K562 (cell line): ENCODE measurements around the gene SYNGR3. TPM values are rescaled to one million over a fixed set of nuclear protein-coding genes. Genes with fewer than 3 reads are reported as not detected.
A peak's percentile ranks its signal among the peaks of the same experiment; 100 is the strongest.

ENCODE experiments used
- CEBPB ChIP-seq: fragments of 450-650 bp; IDR thresholded peaks from 2 replicates; pipeline ENCODE4 v1.6.1; 2016; ENCODE audit warnings: missing genetic modification characterization, missing compliant biosample characterization
- ESRRA ChIP-seq: fragments of 450-650 bp; IDR thresholded peaks from 2 replicates; pipeline ENCODE4 v1.6.1; 2014; ENCODE audit warnings: low read depth, mild to moderate bottlenecking, moderate library complexity, borderline replicate concordance
- FOXM1 ChIP-seq, 2 experiments: fragments of 450-650 bp in 1 of 2; sonication (generic) in 1 of 2; formaldehyde crosslinking in 1 of 2; IDR thresholded peaks; 2 replicates each; pipeline versions ENCODE4 v1.6.1 to v1.9.0; 2017 to 2022; ENCODE audit warnings: low read depth in 2 of 2, mild to moderate bottlenecking in 2 of 2, missing genetic modification reagents in 1 of 2, moderate library complexity in 1 of 2
- HMGXB4 ChIP-seq: sonication (generic); formaldehyde crosslinking; IDR thresholded peaks from 2 replicates; pipeline ENCODE4 v1.8.1; 2023; ENCODE audit warnings: mild to moderate bottlenecking, missing genetic modification reagents
- ID3 ChIP-seq, 2 experiments: fragments of 250-450 bp in 1 of 2; fragments of 450-650 bp in 1 of 2; sonication (Bioruptor Pico) in 1 of 2; IDR thresholded peaks; 2 replicates each; pipeline versions ENCODE4 v1.6.1 to v1.8.0; 2016 to 2021; ENCODE audit warnings: mild to moderate bottlenecking in 2 of 2, moderate library complexity in 2 of 2, missing compliant biosample characterization in 1 of 2, missing genetic modification characterization in 1 of 2
- MCM7 ChIP-seq, 2 experiments: fragments of 450-650 bp; IDR thresholded peaks; 2 replicates each; pipeline ENCODE4 v1.6.1; 2016 to 2018
- MITF ChIP-seq: IDR thresholded peaks from 2 replicates; pipeline ENCODE4 v1.6.1; 2014; ENCODE audit warnings: antibody characterized with exemption
- NR1H2 ChIP-seq: sonication (generic); formaldehyde crosslinking; IDR thresholded peaks from 2 replicates; pipeline ENCODE4 v1.4.0; 2020; ENCODE audit warnings: mild to moderate bottlenecking, missing genetic modification reagents
- NR2C2 ChIP-seq, 2 experiments: fragments of 200-800 bp in 1 of 2; sonication (Bioruptor generic) in 1 of 2; sonication (generic) in 1 of 2; formaldehyde crosslinking in 1 of 2; IDR thresholded peaks; 2 replicates each; pipeline versions ENCODE4 v1.6.1 to v1.8.0; 2016 to 2022; ENCODE audit warnings: mild to moderate bottlenecking in 1 of 2, missing compliant biosample characterization in 1 of 2, missing genetic modification characterization in 1 of 2, missing genetic modification reagents in 1 of 2
- PML ChIP-seq: IDR thresholded peaks from 2 replicates; pipeline ENCODE4 v1.6.1; 2012; ENCODE audit warnings: low read length, inconsistent platforms
- RBFOX2 ChIP-seq: fragments of 200-400 bp; formaldehyde crosslinking; IDR thresholded peaks from 2 replicates; pipeline ENCODE4 v1.6.1; 2017; ENCODE audit warnings: low read depth, mild to moderate bottlenecking, low read length, moderate library complexity
- RFX7 ChIP-seq: fragments of 250-450 bp; sonication (Bioruptor Pico); IDR thresholded peaks from 2 replicates; pipeline ENCODE4 v1.5.1; 2021; ENCODE audit warnings: mild to moderate bottlenecking
- SAP30 ChIP-seq: fragments of 200-600 bp; sonication (generic); IDR thresholded peaks from 2 replicates; pipeline ENCODE4 v1.6.1; 2012; ENCODE audit warnings: borderline replicate concordance, low read depth, mild to moderate bottlenecking, moderate library complexity, low read length, control low read depth, inconsistent platforms; ENCODE audit not compliant: insufficient read depth, poor library complexity, severe bottlenecking
- SIN3A ChIP-seq, 2 experiments: fragments of 150-350 bp in 1 of 2; IDR thresholded peaks; 2 replicates each; pipeline ENCODE4 v1.6.1; 2011 to 2016; ENCODE audit warnings: borderline replicate concordance in 2 of 2, low read depth in 2 of 2, low read length in 2 of 2, mild to moderate bottlenecking in 2 of 2, moderate library complexity in 2 of 2; ENCODE audit not compliant: control insufficient read depth in 1 of 2
- SNAPC5 ChIP-seq: fragments of 250-450 bp; sonication (Bioruptor Pico); IDR thresholded peaks from 2 replicates; pipeline ENCODE4 v1.8.0; 2021; ENCODE audit warnings: moderate library complexity, mild to moderate bottlenecking, inconsistent platforms
- TCF7L2 ChIP-seq: fragments of 150-350 bp; IDR thresholded peaks from 2 replicates; pipeline ENCODE4 v1.6.1; 2016; ENCODE audit warnings: low read depth, mild to moderate bottlenecking, low read length, moderate library complexity
- ZKSCAN8 ChIP-seq: fragments of 200-800 bp; sonication (Bioruptor generic); IDR thresholded peaks from 2 replicates; pipeline ENCODE4 v1.6.1; 2016; ENCODE audit warnings: missing genetic modification characterization, missing compliant biosample characterization
- ZNF263 ChIP-seq: sonication (generic); formaldehyde crosslinking; IDR thresholded peaks from 2 replicates; pipeline ENCODE4 v1.8.0; 2022; ENCODE audit warnings: mild to moderate bottlenecking, missing genetic modification reagents, borderline replicate concordance
- ZNF3 ChIP-seq: fragments of 250-450 bp; sonication (Bioruptor Pico); IDR thresholded peaks from 2 replicates; pipeline ENCODE4 v1.5.0; 2021; ENCODE audit warnings: mild to moderate bottlenecking, moderate library complexity
- ZNF79 ChIP-seq: fragments of 250-450 bp; sonication (Bioruptor Pico); IDR thresholded peaks from 2 replicates; pipeline ENCODE4 v1.4.0; 2020; ENCODE audit warnings: low read depth, mild to moderate bottlenecking, moderate library complexity
- polyA plus RNA-seq, 8 experiments: library from polyadenylated mRNA; depleted of rRNA in 4 of 8; stranded (reverse) in 5 of 8; unstranded in 3 of 8; fragments of >200 nt; fragmentation: Nextera tagmentation in 2 of 8; fragmentation: Illumina TruSeq in 1 of 8; extraction: Ambion mirVana in 2 of 8; extraction: Trizol in 1 of 8; gene quantifications; 2 replicates each; pipeline versions ENCODE4 v1.2.1 to v1.2.3, GENCODE V29; 2011 to 2014; ENCODE audit warnings: inconsistent platforms in 1 of 8, missing spikeins in 1 of 8
- total RNA-seq, 7 experiments: library from RNA; depleted of rRNA in 6 of 7; stranded (reverse); fragments of >200 nt in 6 of 7; fragmentation: Illumina TruSeq in 2 of 7; extraction: Trizol in 2 of 7; gene quantifications; 2 replicates each; pipeline versions ENCODE4 v1.2.1 to v1.2.3, GENCODE V29; 2011 to 2021; ENCODE audit warnings: low replicate concordance in 1 of 7

Gene SYNGR3
- total and polyA plus RNA-seq, 9 of the 15 experiments (the other 6 are each of a cell fraction or from before 2014, with no cell fraction given), result 3.7 to 69.2 (median 36.3) TPM

- TF ChIP-seq MITF (peak; percentile 39; the same call in 1 of the 2 replicates), ZNF263 (peak; percentile 75), ZKSCAN8 (no peak), SIN3A (IDR thresholded peaks at IDR 0.05; ENCODE audit: borderline replicate concordance in 2 of 2, control insufficient read depth in 1 of 2, low read depth in 2 of 2, low read length in 2 of 2) (0 out of 4 replicates have a peak, but pooled peaks of 1 of the 2 experiments have one; percentile 17), MCM7 (IDR thresholded peaks at IDR 0.05) (no peak), RFX7 (CRISPR knock-in tag) (no peak), SAP30 (peak; percentile 26), HMGXB4 (no peak), CEBPB (tag) (no peak), TCF7L2 (no peak), ZNF79 (no peak), ZNF3 (CRISPR knock-in tag) (no peak), FOXM1 (IDR thresholded peaks at IDR 0.05; ENCODE audit: low read depth) (no peak), FOXM1 (CRISPR knock-in tag; IDR thresholded peaks at IDR 0.05; ENCODE audit: low read depth) (0 out of 2 replicates have a peak, but pooled peaks have one; percentile 14), NR2C2 (CRISPR knock-in tag; IDR thresholded peaks at IDR 0.05) (no peak), NR2C2 (tag; IDR thresholded peaks at IDR 0.05) (peak; percentile 96), NR1H2 (CRISPR knock-in tag) (no peak; the same call in 1 of the 2 replicates), SNAPC5 (CRISPR knock-in tag) (no peak), ESRRA (no peak), PML (0 out of 2 replicates have a peak, but pooled peaks have one; percentile 3), RBFOX2 (peak; percentile 45), ID3 (CRISPR knock-in tag; IDR thresholded peaks at IDR 0.05) (no peak), ID3 (tag; IDR thresholded peaks at IDR 0.05) (0 out of 2 replicates have a peak, but pooled peaks have one; percentile 25)
These were observed 5.2 kb upstream of the SYNGR3 start (continued) for GRCh38 chr16:1984347-1985225.
